Measurements from ENCODE around the gene RAB14.
A peak's percentile ranks its signal among the peaks of the same experiment; 100 is the strongest.

Gene RAB14

DNA sequence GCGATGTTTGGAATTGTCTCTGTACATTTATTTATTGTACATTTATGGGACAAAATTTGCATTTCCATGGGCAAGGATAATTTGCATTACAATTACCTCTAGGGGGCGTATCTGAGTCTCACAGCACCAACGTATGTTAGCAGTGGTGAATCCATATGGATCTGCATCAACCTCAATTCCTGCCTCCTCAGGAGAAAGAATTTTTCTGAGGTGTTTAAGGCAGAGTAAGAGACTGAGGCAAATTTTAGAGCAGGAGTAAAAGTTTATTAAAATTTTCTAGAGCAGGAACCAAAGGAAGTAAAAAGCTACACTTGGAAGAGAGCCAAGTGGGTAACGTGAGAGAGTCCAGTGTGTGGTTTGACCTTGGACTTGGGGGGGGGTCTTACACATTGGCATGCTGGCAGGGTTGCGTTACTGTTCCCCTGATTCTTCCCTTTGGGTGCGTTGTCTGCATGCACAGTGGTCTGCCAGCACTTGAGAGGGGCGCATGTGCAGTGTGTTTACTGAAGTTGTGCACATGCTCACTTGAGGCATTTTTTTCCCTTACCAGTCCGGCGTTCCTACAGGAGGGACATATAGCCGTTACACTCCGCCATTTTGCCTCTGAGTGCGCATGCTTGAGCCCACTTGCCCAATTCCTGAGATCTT lies 21.0 kb upstream of the RAB14 start:
- Mint-ChIP-seq H3K27me3 (ENCODE audit: low read depth, poor library complexity) (peaks cover 6% of the 10 kb centered on the region), H3K27ac (no peak overlapping the region), H3K9me3 (no peaks in the 10 kb centered on the region), H3K4me1 (peaks cover 20% of the 10 kb centered on the region), H3K4me3 (no peak overlapping the region), H3K36me3 (ENCODE audit: low read depth) (no peaks in the 10 kb centered on the region)
- DNase-seq, result peak; percentile 13
- TF ChIP-seq, protein P1, sequence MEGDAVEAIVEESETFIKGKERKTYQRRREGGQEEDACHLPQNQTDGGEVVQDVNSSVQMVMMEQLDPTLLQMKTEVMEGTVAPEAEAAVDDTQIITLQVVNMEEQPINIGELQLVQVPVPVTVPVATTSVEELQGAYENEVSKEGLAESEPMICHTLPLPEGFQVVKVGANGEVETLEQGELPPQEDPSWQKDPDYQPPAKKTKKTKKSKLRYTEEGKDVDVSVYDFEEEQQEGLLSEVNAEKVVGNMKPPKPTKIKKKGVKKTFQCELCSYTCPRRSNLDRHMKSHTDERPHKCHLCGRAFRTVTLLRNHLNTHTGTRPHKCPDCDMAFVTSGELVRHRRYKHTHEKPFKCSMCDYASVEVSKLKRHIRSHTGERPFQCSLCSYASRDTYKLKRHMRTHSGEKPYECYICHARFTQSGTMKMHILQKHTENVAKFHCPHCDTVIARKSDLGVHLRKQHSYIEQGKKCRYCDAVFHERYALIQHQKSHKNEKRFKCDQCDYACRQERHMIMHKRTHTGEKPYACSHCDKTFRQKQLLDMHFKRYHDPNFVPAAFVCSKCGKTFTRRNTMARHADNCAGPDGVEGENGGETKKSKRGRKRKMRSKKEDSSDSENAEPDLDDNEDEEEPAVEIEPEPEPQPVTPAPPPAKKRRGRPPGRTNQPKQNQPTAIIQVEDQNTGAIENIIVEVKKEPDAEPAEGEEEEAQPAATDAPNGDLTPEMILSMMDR (IDR thresholded peaks at IDR 0.05), result peak; percentile 69

DNA sequence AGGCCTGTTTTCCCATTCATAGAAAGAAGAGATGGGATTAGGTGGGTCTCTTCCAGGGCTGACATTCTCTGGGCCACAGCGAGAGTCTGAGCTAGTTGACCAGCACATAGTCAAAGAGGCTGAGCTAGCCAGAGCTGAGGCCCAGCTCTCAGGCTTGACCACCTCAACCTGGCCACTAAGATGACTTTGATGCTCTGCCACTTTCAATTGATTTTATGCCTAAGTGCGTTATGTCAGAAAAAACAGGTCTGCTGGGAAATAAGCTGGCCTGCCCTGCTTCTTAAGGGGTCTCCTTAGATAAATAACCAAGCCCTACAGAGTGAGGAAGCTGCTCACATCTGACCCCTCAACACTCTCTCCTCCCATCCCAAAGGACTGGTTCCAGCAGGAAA lies 20.0 kb upstream of the RAB14 start:
- TF ChIP-seq, protein P1 (IDR thresholded peaks at IDR 0.05), result no peak
- Mint-ChIP-seq H3K27me3 (ENCODE audit: low read depth, poor library complexity) (peaks cover 6% of the 10 kb centered on the region), H3K4me1 (peaks cover 20% of the 10 kb centered on the region), H3K27ac (no peak overlapping the region), H3K9me3 (no peaks in the 10 kb centered on the region), H3K36me3 (ENCODE audit: low read depth) (no peaks in the 10 kb centered on the region), H3K4me3 (no peak overlapping the region)
- no peak for DNase-seq

DNA sequence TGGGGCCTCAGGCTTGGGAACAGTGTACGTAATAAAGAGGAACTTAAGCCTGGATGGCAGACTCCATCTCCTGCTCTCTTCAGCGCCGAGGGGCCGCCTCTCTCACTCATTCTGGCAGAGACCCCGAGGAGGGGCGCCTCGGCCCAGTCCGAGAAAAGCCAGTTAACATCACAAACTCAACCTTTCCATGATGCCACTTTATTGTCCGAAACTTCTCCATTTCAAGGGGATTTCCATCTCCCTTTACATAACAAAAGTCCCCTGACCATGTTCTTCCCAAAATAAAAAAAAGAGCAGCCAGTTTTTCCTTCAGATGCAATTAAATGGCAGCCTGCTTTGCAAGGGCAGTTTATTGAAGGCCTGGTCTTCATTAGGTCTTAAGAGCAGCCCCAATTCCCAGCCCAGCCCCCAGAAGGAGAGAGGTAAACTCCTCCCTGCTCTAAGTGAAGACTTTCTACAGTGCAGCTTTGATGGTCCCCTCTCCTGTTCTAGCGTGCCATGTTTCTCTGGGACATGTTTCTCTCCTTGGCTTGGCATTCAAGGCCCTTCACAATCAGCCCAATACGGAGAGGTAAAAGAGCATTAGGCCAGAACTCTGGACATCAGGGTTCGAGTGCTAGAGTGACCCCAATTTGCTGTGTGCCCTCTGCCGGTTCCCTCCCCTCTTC lies 19.5 kb upstream of the RAB14 start:
- no peaks in the 10 kb centered on the region for H3K36me3 Mint-ChIP-seq (ENCODE audit: low read depth)
- DNase-seq, result peak; percentile 19
- TF ChIP-seq, protein P1 (IDR thresholded peaks at IDR 0.05), result no peak
- peak overlapping the region; percentile 25 for H3K4me3 Mint-ChIP-seq
- H3K27me3 Mint-ChIP-seq (ENCODE audit: low read depth, poor library complexity), result peaks cover 4% of the 10 kb centered on the region
- H3K27ac Mint-ChIP-seq, result no peak overlapping the region
- peaks cover 20% of the 10 kb centered on the region for H3K4me1 Mint-ChIP-seq
- H3K9me3 Mint-ChIP-seq, result no peaks in the 10 kb centered on the region

GRCh38 chr9:121219530-121219929 lies 17.9 kb upstream of the RAB14 start:
- Mint-ChIP-seq H3K4me1 (peaks cover 20% of the 10 kb centered on the region), H3K4me3 (no peak overlapping the region), H3K27ac (no peak overlapping the region), H3K36me3 (ENCODE audit: low read depth) (no peaks in the 10 kb centered on the region), H3K9me3 (no peaks in the 10 kb centered on the region), H3K27me3 (ENCODE audit: low read depth, poor library complexity) (peaks cover 7% of the 10 kb centered on the region)
- TF ChIP-seq, protein P1 (IDR thresholded peaks at IDR 0.05), result no peak
- no peak for DNase-seq

- Mint-ChIP-seq H3K9me3 (no peaks in the 10 kb centered on the region), H3K27me3 (ENCODE audit: low read depth, poor library complexity) (peaks cover 7% of the 10 kb centered on the region), H3K4me3 (no peak overlapping the region), H3K27ac (no peak overlapping the region), H3K4me1 (peaks cover 20% of the 10 kb centered on the region), H3K36me3 (ENCODE audit: low read depth) (no peaks in the 10 kb centered on the region)
- TF ChIP-seq, protein P1 (IDR thresholded peaks at IDR 0.05), result no peak
- DNase-seq, result no peak
Observed at GRCh38 chr9:121218357-121219027, 16.8 kb upstream of the RAB14 start.
